Activated CD4-positive, alpha-beta T cell treated with anti-CD3 and anti-CD28 coated beads for 4 hours (primary cell): ENCODE results near the gene FAM180A.
"Not testable (repeated sequence)": the region's sequence is repeated elsewhere in the genome, so short reads cannot be mapped to it uniquely, and the experiment has no call there.

Source experiments
- DNase-seq, 2 donors: peaks; one replicate each; pipeline ENCODE4 v3.0.0-alpha.2; 2020

FAM180A gene

GRCh38 chr7:135711139-135711469 lies 37.5 kb downstream of the FAM180A start:
- DNase-seq, result no peak

DNA sequence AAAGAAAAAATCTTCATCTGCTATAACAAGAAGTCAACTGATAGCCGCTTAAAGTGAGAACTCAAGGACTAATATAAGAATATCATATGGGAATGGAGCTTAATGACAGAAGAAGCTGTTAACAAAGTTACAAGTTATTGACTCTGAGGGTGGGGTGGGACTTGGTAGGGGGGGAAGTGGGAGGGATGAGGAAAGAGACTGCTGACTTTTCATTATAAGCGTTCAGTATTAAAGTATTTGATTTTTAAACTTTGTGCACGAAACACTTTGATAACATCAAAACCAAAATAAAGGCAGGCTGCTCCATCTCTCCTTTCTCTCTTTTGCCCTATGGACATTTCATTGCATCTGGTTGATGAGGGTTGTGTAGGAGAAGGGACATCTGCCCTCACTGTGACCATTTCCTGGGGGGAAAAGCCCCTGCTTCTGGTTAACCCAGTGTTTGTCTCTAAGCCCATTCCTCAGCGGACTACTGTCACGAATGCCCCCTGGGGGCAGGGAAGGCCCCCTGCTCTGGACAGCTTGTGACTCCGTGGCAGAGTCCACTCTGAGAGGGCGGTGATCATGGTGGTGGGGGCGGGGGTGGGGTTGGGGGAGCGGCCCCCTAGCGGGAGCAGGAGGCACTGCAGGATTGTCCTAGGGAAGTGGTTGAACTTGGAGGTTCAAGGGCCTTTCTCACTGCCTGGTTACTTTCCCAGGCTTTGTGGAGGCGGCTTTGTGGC lies 38.0 kb downstream of the FAM180A start:
- DNase-seq, result no peak

GRCh38 chr7:135709508-135709907 lies 39.1 kb downstream of the FAM180A start:
- DNase-seq, result no peak

- no peak for DNase-seq
Measured at GRCh38 chr7:135708041-135708440, 40.6 kb downstream of the FAM180A start.

DNA sequence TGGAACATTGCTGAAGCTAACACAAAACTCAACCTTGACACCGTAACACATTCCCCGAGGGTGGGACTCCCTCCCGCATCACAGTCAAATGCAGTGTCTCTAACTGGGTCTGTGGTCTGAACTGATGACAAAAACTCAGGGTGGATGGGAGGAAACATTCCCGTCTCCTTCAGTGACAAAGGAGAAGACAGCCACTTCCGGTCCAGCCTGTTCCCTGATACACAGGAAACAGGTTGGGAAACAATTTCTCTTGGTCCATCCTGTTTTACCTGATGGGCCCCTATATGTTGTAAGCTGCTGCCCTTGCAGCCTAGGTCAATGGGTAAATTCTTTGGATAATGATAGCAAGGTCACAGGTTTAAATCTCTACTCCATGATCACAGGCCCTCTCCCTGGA lies 41.0 kb downstream of the FAM180A start:
- no peak for DNase-seq

GRCh38 chr7:135706858-135707569 lies 41.6 kb downstream of the FAM180A start:
- DNase-seq, result no peak

DNA sequence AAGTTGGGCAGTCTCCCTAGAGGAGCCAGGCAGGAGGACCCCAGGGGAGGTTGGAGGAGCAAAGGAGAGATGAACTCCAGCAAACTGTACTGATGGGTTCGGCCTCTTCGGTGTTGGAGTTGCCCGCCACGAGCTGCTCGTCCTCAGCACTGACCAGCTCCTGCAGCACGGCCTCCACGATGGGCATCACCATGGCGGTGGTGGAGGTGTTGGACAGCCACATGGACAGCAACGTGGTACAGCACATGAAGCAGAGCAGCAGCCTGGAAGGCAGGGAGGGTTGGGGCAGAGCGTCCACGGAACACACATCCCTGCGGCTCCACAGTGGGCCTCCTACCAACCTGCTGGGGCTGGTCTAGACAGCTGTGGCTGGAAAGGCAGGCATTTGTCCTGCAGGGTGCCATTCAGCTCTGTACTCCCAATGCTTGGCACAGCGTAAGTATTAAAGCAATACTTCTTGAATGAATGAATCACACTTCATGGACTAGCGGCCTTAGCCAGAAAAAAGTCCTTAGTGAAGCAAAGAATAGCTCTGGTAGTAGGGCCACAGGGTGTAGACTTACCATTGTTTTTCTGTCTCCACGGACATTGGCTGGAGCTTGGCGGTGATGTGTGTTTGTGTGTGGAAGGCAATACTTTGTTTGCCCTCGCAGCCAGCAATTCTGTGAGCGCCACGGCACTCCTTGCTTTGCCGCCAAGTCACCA lies 42.4 kb downstream of the FAM180A start:
- DNase-seq, result no peak

DNA sequence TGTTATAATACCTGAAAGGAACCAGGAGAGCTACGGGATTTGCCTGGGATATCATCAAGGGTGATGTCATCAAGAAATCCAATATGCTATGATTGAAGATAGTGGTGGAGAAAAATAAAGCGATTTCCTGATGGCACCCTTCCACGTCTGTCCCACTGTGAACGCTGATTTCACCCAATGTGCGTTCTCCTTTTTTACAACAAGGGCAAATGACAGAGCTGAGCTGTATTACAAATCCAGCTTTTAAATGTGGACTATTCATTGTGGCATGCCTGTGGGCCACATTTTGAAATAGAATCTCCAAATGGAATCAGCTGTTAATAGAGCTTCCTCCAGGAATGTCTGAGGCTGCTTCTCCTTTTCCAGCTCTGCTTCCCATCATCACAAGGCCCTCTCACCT lies 43.9 kb downstream of the FAM180A start:
- DNase-seq, result no peak

DNA sequence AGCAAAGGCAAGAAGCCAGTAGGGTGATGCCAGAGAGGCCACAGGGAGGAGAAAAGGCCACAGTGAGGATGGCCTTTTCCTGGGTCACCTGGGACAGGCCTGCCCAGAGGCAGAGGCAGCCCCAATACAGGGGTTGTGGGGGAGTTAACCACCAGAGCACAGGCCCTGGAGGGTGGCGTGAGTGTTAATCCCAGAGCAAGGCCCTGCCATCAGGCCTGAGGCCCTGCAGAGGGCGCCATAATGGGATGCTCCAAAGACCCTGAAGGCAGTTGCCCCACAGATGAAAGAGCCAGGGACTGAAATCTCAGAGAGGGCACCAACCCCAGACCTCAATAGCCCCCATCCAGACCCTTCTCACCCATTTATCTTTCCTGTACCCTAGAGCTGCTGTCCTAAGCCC lies 44.5 kb downstream of the FAM180A start:
- no peak for DNase-seq

- DNase-seq, result no peak
Measured at GRCh38 chr7:135697276-135698049, 51.1 kb downstream of the FAM180A start.

DNA sequence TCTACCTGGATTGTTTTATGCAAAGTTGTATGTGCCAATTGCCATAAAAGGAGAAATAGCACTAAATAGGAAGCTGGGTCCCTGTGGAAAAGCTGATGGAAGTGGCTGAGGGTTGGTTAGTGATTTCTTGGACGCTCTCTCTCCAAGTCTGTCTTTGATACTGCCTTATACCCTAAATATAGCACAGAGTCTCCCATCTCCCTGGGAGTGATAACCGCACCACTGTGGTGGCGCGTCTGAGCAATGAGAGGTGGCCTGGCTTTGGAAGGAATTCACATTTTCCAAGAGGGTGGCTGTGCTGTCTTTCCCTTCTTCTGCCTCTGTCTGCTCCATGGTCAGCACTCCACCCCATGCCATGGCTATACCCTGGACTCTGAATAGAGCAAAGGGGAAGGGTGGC lies 55.1 kb downstream of the FAM180A start:
- DNase-seq, result no peak

DNA sequence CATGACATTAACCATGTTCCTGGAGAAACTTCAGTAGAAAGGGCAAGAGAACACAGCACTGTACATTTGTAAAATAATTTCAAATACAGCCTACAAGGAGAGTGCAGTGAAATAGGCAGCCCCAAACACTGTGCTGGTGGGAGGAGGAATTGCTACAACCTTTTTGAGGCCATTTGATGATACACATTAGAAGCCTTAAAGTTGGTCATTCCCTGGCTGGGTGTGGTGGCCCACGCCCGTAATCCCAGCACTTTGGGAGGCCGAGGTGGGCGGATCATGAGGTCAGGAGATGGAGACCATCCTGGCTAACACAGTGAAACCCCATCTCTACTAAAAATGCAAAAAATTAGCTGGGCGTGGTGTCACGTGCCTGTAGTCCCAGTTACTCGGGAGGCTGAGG lies 56.0 kb downstream of the FAM180A start:
- not testable (repeated sequence) for DNase-seq

GRCh38 chr7:135692055-135692454 lies 56.6 kb downstream of the FAM180A start:
- DNase-seq, result no peak

DNA sequence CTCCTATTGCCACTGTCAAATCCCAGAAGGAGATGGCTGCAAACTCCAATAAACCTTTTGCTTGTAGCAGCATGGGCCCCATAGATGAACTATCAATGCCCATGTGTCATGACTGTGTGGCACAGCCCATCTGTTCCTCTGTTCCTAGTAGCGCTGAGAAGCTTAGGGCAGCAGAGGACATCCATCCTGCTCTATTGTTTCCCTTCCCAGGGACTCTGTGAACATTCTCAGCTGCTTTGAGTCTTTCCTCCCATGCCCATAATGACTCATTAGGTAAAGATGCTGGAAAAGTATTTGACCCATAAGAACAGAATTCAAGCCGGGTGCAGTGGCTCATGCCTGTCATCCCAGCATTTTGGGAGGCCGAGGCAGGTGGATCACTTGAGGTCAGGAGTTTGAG lies 58.0 kb downstream of the FAM180A start:
- no peak for DNase-seq

GRCh38 chr7:135687466-135687865 lies 61.1 kb downstream of the FAM180A start:
- DNase-seq, result no peak

GRCh38 chr7:135685306-135686084 lies 63.1 kb downstream of the FAM180A start:
- DNase-seq, result no peak

- DNase-seq, result no peak
Measured at GRCh38 chr7:135684699-135685098, 63.9 kb downstream of the FAM180A start.

DNA sequence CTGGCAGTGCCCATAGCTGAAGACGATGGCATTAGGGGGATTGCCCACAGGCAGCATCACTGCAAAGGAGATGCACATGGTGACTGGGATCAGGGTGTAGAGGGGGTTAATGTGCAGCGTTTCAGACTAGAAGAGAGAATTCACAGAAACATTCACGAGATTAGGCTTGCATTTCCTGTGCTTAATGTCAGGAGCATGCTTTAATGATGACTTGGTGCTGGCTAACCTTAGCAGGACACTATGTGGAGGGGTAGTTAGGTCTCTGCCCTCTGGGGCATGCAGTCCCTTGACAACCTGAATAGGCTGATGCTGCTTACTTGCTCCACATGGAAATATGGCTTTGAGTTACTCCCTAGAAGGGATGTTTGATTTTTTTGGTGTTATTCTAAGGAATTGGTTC lies 64.5 kb downstream of the FAM180A start:
- DNase-seq, result no peak

- DNase-seq, result no peak
Measured at GRCh38 chr7:135683609-135684008, 65.0 kb downstream of the FAM180A start.

GRCh38 chr7:135682191-135682590 lies 66.4 kb downstream of the FAM180A start:
- DNase-seq, result no peak

DNA sequence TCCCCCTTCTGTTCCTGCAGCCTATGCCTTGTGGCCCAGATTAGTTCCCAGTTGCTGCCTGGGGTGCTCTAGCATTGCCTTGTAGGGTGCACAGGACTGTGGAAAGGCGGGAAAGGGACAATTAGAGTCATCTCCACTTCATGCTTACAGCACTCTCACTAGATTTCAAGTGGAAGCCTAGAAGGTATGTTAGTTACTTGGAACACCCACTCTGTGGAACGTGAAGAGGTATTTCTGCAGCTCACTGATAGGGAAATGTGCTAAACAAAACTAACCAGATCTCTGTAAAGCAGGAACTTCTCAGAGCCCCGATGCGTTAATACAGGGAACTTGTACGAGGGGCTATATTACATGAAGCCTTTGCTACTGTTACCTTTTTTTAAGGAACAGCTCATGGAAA lies 66.9 kb downstream of the FAM180A start:
- DNase-seq, result no peak
